GM19328 (cell line): ENCODE measurements around the gene MMEL1.
A peak's percentile ranks its signal among the peaks of the same experiment; 100 is the strongest.

ENCODE experiments used
- ATAC-seq: cut with Tn5 transposase; IDR thresholded peaks from one replicate; pipeline ENCODE4 v1.9.1; 2021; ENCODE audit warnings: mild to moderate bottlenecking, moderate library complexity; ENCODE audit not compliant: unreplicated experiment

The MMEL1 gene

DNA sequence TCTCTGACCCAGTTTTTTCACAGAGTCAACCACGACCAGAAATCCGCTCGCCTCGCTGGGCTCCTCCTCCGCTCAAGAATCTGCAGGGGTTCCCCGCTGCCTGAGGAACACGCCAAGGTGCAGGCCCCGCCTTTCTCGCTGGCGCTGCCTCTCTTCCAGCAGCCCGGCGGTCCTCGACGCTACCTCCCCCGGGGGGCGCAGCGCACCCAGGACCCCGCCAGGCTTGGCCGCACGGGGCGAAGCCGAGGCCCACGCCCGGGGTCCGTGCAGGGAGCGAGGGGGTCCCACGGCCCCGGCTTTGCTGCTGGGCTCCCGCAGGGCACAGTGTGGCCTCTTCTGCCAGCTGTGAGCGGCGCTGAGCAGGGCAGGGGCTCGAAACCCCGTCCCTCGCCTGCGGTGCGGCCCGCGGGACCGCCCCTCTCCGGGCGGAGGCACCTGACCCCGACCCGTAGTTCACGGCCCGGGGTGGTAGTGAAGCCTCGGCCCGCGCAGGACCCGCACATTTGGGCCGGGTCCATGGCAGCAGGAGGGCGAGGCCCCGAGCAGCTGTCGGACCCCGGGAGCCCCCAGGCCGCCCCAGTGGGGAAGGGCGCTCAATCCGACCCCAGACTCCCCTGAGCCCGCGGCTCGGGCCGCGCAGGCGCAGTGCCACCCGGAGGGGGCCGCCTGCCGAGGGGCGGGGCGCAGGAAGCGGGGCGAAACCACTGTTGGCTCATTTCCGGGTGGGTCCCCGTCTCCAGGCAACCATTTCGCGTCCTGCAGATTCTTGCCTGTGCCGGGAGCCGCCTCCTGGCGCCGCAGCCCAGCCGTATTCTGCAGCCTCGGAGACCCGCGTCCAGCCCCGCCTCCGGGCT, 10.0 kb upstream of the MMEL1 start:
- ATAC-seq = peak; percentile 60

DNA sequence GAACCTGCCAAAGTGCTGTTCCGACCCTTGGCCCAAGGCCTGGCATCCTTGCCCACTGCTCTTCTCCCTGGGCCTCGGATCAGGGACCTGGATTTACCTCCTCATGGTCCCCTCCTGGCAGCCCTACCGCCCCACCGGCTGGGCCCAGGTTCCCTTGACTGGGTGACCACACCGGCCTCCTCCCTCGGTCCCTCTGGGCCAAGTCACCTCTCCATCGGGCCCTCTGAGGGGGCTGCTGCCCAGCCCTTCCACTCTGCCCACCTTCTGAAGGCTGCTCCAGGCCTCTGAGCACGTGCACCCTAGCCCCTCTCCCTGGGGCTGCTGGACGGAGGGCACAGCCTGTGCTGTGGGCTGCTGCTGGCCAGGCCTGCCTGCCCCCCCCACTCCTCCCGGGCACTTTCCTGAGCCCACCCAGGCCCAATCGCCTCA, 9.3 kb upstream of the MMEL1 start:
- no peak for ATAC-seq

DNA sequence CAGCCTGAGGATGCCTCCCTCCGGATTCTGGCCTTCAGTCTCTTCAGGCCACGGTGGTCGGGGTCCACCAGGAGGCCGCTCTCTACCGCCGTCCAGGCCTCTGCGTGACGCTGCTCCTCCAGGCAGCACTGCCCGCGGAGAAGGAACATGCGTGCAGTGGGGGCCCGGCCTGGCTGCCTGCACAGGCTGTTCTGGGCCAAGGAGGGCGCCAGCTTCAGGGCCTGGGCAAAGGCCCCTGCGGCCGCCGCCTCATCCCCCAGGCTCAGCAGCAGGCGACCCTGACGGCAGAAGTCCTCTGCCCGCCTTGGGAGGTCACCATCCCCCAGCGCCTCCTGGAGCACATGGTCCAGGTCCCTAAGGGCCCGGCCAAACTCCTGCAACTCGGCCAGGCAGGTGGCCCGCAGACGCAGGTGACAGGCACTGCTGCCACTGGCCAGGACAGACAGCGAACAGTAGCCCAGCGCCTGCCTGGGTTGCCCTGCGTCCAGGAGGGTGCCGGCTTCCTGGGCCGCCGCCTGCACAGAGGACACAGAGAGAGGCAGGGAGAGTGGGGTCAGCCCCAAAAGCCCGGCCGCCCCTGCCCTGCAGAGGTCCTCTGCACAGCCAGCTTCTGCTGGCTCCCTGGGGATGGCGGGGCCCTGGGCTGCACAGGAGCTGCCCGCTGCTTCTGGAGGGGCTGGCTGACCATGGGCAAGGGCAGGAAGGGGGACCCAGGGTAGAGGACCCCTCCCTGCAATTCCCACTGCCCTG, 8.7 kb upstream of the MMEL1 start:
- no peak for ATAC-seq

DNA sequence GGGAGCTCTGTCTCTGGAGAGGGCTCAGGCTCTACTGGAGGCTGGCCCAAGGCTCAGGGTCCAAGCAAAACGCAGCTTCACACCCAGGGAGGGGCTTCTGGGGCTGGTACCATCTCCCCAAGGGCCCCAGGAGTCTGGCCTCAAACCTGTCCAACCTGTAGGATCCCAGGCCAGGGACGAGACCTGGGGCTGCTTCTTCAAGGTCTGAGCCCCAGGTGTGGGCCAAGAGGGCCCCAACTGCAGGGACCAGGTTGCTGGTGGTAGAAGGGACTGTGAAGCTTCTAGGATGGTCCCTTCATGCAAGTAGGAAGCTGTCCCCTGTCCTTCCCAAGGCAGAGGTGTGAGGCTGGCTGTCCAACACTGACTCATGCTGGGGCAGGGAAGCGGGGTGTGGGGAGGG, 7.8 kb upstream of the MMEL1 start:
- no peak for ATAC-seq

DNA sequence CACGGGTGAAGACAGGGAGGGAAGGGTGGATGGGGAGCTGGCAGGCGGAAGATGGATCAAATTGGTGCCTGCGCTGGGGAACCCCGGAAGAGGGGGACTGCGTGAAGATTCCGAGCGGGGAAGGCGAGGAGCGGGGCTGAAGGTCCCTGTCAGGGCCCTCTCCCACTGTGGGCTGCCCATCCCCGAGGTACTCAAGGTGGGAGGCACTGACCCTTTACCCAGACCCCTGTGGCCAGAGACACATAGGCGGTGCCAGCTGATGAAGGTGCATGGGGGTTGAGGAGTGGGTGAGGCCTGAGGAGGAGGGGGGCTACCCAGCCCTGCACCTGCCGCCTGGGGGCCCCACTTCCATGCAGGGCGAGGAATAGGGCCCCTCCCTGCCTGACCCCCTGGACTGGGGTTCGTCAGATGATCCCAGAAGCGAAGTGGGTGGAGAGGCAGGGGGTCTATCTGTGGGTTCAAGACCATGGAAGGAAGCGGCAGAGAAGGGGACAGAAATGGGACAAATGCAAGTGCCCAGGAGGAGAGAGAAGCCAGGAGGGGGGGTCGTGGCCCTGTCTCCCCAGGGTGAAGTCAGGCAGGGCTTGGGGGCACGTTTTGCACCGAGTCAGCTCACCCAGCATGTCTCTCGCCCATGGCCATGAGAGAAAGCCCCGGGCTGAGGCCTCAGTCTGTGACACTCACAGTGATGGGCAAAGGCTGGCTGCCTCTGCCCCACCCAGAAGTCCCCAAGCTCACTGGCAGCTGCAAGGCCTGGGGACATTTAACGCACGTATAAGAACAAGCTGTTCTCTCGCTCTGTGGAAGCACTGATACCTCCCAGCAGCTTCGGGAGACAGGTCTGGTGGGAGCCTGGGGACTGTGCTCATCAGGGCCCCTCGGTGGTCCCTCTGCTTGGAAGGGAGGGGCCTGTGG, 7.0 kb upstream of the MMEL1 start:
- ATAC-seq = no peak

DNA sequence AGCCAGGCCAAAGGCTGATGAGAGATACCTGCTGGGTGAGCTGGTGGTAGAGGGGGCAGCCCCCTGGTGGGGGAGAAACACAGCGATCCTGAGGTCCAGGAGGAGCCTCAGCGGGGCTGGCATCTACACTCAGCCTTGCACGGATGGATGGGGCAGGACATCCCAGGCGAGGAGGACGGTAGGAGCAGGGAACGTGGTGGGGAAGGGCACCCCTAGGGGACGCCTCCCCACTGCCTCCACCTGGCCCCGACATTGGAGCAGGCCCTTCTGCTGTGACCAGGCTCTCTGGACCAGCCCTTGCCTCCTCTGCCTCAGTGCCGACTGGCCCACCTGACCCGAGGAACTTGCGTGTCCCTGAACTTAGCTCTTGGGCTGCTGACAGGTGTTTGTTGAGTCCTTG, 6.4 kb upstream of the MMEL1 start:
- no peak for ATAC-seq

DNA sequence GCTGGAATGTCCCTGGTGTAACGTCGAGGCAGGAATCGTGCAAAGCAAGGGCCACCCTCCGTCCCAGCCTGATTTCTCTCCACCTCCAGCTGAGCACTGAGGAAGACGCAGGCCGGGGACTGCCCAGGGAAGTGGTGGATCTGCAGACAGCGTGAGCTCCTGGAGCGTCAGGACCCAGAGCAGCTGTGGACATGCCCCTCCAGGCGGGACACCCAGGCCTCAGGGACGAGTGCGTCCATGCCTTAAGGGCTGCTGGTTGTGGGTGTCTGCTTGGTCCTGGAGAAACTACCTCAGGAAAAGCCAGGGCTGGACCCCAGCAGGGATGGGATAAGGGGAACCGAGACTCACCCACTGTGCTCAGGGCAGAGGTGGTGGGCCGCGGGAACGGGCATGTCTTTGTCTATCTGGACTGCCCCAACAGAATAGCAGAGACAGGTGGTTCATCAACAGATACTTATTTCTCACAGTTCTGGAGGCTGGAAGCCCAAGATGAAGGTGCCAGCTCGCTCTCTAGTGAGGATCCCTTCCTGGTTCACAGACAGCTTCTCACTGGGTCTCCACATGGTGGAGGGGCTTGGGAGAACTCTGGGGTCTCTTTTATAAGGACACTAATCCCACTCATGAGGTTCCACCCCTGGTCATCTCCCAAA, 5.8 kb upstream of the MMEL1 start:
- no peak for ATAC-seq

DNA sequence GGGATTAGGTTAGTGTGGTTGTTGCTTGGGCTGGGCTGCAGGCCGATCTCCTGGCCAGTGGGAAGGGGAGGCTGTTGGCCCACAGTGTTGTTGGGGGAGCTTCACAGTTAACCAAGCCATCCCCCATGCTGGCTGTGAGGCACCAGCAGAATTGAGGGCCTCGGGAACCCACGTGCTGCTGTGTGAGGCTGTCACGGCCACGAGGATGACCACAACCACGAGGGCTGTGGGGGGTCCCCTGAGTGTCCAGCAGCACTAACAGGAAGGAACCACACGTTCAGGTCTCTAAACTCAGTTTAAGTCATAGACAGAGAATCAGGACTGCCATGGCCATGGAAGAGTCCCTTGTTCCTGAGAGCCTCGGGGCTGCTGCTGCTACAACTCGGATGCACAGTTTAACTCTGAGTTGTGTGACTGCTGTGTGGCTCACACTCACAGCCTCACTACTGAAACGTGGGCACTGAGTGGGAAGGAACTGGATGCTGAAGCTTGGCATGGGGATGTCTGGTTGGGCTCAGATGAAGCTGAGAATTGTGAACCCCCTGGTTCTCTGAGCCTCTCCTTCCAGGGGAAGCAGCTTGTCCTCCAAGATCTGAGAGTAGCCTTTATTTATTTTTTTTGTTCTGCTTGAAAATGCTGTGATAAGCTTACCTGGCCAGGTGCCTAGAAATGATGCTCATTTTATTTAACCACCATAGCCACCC, 4.8 kb upstream of the MMEL1 start:
- no peak for ATAC-seq

DNA sequence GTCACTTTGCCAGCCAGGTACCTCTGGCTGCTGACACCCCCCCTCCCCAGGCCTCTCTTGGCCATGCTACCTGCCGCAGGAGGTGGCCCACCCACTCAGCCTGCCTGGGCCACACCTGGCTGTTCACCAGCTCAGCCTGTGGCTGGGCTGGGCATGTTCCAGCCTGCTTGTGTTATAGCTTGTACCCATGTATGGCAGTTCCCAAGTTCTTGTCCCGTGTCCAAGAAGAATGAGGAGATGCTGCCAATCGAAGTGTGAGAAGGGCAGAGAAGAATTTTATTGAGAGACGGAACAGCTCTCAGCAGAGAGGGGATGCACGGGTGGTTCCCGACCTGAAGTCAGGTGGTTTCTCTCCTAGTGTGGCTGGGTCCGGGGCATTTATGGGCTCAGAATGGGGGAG, 3.9 kb upstream of the MMEL1 start:
- ATAC-seq = no peak

DNA sequence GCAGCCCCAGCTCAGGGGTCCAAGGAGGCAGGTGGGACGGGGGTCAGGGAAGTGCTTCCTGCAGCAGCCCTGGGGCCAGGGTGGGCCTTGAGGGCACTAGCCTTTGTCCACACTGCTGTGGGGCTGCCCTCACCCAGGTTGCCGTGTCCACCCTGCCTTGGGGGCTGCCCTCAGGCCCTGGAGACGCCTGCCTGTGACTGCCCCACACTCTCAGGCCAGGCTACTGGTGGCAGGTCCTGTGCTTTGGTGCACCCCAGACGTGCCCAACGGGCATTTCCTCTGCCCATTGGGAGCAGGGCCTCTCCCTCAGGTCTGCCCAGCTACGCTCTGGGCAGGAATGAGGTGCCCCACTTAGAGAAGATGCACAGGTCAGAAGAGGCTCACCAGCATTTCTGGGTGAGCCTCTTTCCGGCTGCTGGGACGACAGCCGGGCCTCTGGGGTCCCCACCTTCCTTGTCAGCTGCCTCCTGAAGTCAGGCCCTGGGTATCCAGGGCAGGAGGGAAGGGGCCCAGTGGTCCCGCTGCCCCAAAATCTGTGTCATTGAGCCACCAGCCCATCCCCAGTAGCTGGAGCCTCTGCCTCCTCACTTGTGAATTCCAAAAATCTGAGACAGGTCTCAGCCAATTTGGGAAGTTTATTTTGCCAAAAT, 2.7 kb upstream of the MMEL1 start:
- no peak for ATAC-seq

DNA sequence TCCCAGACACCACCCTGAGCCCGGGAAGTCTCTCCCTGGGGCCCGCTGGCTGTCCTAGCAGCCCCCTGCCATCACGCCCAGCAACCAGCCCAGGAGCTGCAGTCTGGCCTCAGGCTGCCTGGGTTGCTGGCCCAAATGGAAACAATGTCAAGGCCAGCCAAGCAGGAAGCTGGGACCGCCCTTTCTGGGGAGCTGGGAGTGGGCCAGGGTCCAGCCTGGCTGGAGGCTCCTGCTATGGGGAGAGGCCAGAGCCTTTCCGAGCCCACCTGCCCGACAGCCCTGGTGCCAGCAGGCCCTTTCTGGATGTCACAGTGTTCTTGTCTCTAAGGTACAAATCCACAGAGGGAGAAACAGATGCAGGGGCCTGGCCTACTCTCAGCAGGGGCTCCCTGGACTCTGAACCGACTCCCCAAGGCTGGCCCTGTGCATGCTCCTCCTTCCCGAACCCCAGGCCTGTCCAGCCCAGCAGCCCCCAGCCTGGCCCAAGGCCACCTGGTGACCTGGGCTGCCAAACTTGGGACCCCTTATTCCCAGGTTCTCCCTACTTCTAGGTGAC, 1.2 kb upstream of the MMEL1 start:
- ATAC-seq = no peak

DNA sequence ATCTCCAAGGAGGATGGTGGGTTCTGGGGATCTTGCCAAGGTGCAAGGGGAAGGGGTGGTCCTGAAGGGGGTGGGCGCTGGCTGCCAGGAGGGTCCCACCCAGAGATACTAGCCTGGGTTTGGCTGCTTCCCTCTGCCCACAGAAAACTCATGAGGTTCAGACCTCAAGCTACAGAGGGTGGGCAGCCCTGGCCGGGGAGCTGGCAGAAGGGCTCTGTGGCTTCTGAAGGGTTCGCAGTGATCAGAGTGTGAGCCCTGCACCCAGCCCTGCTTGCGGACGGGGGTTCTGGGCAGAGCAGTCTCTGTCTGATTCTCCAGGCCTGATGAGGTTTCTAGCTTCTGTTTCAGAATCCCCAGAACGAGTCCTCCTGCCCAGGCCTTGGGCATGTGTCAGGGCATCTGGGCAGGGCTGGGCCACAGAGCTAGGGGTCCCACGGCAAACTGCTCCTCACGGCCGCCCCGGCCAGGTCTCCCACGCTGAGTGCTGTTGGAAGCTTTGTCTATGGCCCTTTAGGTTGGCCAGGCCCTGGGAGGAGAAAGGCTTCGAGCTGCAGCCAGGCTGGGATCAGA, 635 bp upstream of the MMEL1 start:
- ATAC-seq = no peak

DNA sequence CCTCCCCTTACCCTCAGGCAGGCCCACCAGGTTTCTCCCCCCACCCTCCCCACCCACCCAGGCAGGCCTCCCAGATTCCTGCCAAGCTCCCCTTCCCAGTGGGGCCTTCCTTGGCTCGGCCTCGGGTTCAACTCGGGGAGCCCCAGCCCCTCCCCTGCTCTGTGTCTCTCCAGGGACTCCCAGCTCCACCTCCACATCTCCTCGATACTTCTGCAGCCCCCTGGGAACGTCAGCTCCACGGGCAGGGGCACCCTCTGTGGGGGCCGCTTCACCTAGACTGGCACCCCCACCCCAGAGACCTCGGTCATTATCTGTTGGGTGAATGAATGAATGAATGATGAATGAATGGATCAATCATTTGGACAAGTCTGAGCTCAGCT, 775 bp downstream of the MMEL1 start:
- ATAC-seq = no peak

DNA sequence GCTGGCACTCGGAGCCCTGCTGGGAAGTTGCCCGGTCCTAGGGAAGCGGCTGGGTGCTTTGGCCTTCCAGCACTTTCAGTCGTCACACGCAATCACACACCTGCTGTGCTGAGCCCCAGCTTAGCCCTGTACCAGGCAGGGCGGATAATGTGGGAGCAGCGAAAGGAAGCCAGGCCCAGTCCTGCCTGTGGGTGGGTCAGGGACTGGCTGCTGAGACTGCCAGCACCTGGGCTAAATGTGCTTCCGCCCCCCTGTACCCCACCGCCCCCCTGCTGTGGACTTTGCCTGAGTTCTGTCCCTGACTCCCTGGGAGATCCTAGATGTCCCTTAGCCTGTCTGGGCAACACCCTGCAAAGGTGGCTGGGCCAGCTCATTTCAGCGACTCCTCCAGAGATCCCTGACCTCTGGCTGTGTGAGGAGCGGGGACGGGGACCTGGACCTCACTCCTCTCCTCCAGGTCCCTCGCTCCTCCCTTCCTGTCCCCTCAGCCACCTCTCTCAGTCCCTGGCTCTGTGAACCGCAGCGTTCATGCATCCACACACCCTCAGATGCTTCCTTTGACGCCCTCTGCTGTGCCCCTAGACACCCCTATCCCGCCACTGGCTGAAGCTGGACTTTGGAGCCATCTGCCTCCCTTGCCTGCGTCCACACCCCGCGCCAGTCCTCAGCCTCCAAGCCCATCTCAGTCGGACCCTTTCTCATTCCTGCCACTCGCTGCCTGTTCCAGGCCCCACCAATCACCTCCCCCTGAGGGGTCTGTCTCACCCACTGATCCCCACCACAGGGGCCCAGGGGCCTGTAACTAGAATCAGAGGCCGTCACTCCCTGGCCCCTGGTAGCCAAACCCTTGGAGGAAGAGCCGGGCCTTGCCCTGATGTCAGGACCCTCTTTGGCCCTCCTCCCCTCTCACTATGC, 1.4 kb downstream of the MMEL1 start:
- ATAC-seq = no peak

DNA sequence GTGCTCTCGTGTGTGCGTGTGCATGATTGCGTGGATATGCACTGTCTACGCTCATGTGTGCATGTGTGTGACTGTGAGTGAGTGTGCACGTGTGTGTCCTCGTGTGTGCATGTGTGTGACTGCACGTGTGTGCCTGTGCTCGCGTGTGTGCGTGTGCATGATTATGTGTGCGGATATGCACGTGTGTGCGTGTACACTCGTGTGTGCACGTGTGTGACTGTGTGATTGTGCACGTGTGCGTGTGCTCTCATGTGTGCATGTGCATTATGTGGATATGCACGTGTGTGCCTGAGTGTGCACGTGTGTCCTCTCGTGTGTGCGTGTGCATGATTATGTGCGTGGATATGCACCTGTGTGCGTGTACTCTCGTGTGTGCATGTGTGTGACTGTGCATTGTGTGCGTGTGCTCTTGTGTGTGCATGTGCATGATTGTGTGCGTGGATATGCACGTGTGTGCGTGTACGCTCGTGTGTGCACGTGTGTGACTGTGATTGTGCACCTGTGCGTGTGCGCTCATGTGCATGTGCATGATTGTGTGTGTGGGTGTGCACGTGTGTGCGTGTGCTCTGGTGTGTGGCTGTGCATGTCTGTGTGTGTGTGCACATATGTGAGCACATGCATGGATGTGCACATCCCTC, 2.2 kb downstream of the MMEL1 start:
- ATAC-seq = no peak

DNA sequence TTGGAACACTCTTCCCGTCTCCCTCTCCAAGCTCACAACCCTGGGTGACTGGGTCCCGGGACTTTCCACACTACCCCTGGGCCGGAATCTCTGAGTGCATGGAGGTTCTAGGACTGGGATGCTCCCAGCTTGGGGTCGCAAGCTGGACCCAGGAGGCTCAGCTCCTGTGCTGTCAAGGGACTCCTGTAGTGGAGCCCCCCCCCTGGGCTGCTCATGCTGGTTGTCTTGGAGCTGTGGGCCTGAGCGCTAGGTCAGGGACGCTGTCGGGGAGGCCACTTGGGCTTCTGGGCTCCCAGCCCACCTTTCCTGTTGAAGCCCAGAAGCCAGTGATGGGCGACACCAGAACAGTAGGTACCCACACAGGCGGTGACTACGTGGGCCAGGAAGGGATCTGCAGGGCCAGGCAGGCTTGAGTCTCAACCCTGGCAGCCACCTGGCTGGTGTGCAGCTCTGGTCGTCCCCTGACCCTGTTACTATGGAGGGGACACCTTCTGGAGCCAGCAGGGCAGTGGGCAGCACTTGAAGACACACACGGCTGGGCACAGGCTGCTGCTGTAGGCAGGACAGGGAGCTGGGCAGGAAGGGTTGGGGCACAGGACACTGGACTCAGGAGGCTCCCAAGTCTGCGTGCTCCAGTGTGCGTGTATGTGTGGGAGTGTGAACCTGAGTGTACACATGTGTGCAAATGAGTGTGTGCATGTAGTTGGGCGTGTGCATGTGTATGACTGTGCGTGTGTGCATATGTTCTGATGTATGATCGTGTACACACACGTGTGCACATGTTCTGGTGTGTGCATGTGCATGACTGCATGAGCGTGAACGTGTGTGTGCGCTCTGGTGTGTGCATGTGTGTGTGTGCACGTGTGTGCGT, 3.0 kb downstream of the MMEL1 start:
- ATAC-seq = no peak
